ENCODE measurements around the gene RAG2. TPM values are rescaled to one million over a fixed set of nuclear protein-coding genes. Genes with fewer than 3 reads are reported as not detected.

The RAG2 gene
- total RNA-seq, 1 donor from 2014 or later, result 0.30 TPM

DNA sequence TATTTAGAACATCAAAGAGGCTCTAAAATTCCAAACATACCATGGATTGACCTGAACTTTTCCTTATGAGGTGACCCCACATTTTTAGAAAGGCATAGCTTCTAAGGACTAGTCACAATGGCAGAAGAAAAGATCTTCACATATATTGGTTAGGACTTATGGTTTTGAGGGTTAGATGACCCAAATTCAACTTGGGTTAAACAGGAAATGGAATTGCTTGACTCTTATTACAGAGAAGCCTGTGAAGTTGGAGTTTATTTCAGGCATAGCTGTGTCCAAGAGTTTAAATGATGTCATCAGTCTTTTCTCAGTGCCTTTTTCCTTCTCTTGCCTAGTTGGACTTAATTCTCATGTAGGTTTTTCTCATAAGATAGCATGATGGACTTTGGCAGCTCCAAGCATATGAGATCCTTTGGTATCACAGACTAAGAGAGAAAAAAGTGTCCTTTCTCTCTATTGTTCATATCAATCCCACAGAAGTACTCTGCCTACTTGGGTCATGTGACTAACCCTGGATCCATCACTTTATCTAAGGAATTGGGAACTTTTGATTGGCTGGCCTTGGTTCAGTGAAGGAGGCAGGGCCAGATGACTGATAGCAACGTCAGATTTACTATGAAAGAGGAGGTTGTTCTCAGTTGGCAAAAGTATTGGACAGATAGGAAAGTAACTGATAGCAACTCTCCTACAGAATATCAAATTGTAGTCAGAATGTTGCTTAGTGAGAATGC is 47.5 kb downstream of the RAG2 start:
- no peak for DNase-seq

Other genes starting within 250 kb of the RAG2 start
- gene TRAF6, start 88.0 kb downstream of the RAG2 start, total RNA-seq, result 10.0 TPM
- 0.99 TPM for gene RAG1, start 30.2 kb downstream of the RAG2 start, total RNA-seq
- 28.7 TPM for gene IFTAP, start 3.7 kb downstream of the RAG2 start, total RNA-seq